Upper lobe of left lung (tissue), 6 donors: ENCODE data around the gene TOR4A. TPM values are rescaled to one million over a fixed set of nuclear protein-coding genes. Genes with fewer than 3 reads are reported as not detected.

Experiments
- ATAC-seq, 2 donors: fragments of 200-7000 bp; cut with Tn5 transposase; one replicate each; pipeline ENCODE4 v1.9.1; 2022; ENCODE audit warnings: mild to moderate bottlenecking in 2 of 2, moderate library complexity in 2 of 2; ENCODE audit not compliant: low FRiP score in 2 of 2
- DNase-seq, 2 donors: peaks; one replicate each; pipeline ENCODE4 v3.0.0-alpha.2; 2019 to 2020
- H3K27ac ChIP-seq, 4 donors: fragments of 200-600 bp; sonication (generic); one replicate each; pipeline ENCODE4 v1.5.1; 2016 to 2019
- H3K27me3 ChIP-seq, 4 donors: fragments of 200-600 bp; sonication (generic); one replicate each; pipeline ENCODE4 v1.5.1; 2017 to 2019
- H3K36me3 ChIP-seq, 4 donors: fragments of 200-600 bp; sonication (generic); one replicate each; pipeline ENCODE4 v1.5.1; 2016 to 2019
- H3K4me1 ChIP-seq, 4 donors: fragments of 200-600 bp; sonication (generic); one replicate each; pipeline ENCODE4 v1.5.1; 2018 to 2019
- H3K4me3 ChIP-seq, 4 donors: fragments of 200-600 bp; sonication (generic); one replicate each; pipeline ENCODE4 v1.5.1; 2017 to 2019; ENCODE audit warnings: mild to moderate bottlenecking in 2 of 4, moderate library complexity in 1 of 4
- H3K9me3 ChIP-seq, 4 donors: fragments of 200-600 bp; sonication (generic); one replicate each; pipeline ENCODE4 v1.5.1; 2018 to 2019
- EP300 ChIP-seq, 4 donors: sonication (generic); formaldehyde crosslinking; IDR thresholded peaks; one replicate each; pipeline ENCODE4 v1.5.1; 2017; ENCODE audit warnings: antibody characterized with exemption in 4 of 4, control low read depth in 2 of 4
- POLR2A ChIP-seq, 4 donors: fragments of 450-650 bp; IDR thresholded peaks; one replicate each; pipeline ENCODE4 v1.5.1; 2016 to 2017; ENCODE audit warnings: antibody characterized with exemption in 4 of 4, mild to moderate bottlenecking in 2 of 4
- POLR2AphosphoS5 ChIP-seq, 2 donors: sonication (generic); formaldehyde crosslinking; IDR thresholded peaks; one replicate each; pipeline ENCODE4 v1.5.1; 2017; ENCODE audit warnings: antibody characterized with exemption in 2 of 2
- WGBS, 2 donors: methylation state at CpG; one replicate each; pipeline ENCODE4 v1.1.5; 2017 to 2018; 5-methylcytosine and 5-hydroxymethylcytosine counted together
- total RNA-seq, 6 donors: library from RNA; depleted of rRNA in 4 of 6; stranded (reverse); fragments of >200 nt in 4 of 6; gene quantifications; one replicate each; pipeline versions ENCODE4 v1.1.0 to v1.2.1, GENCODE V29; 2016 to 2021
- TF ChIP-seq, protein P1 (sequence below), 6 experiments: fragments of 450-650 bp in 4 of 6; fragments of 200-600 bp in 2 of 6; sonication (generic) in 2 of 6; IDR thresholded peaks; one replicate each; pipeline ENCODE4 v1.5.1; 2016 to 2019; ENCODE audit warnings: antibody characterized with exemption in 6 of 6
- donor health status: DM: no; HTN: no; CAD: no; lungs with moderate emphysema.
- donor health status: DM: no; HTN: yes; CAD: no; lungs with severe emphysema.

The TOR4A gene
- total RNA-seq, 6 donors from 2014 or later, result 31.5 to 62.6 (median 39.2) TPM

GRCh38 chr9:137270929-137271695 is 6.4 kb upstream of the TOR4A start:
- no peaks in the 10 kb centered on the region for H3K27me3 ChIP-seq
- peaks cover 8 to 53% (median 28%) of the 10 kb centered on the region in 4 donors for H3K36me3 ChIP-seq
- no peak for TF ChIP-seq POLR2AphosphoS5 (IDR thresholded peaks at IDR 0.05)
- no peak for TF ChIP-seq EP300 (IDR thresholded peaks at IDR 0.05)

GRCh38 chr9:137271696-137272076 is 5.8 kb upstream of the TOR4A start:
- ATAC-seq, result no peak
- peak overlapping the region in 2 of 4 donors; percentile 24 to 95 for H3K27ac ChIP-seq
- peaks cover 7 to 47% (median 23%) of the 10 kb centered on the region in 4 donors for H3K36me3 ChIP-seq
- no peak overlapping the region for H3K4me3 ChIP-seq
- no peaks in the 10 kb centered on the region for H3K27me3 ChIP-seq
- WGBS, 2 donors, result 21 to 50% methylated on average over 2 to 3 of the region's 3 CpGs
- no peaks in the 10 kb centered on the region for H3K9me3 ChIP-seq
- no peak for TF ChIP-seq POLR2AphosphoS5 (IDR thresholded peaks at IDR 0.05)
- TF ChIP-seq POLR2A (IDR thresholded peaks at IDR 0.05), result no peak
- TF ChIP-seq, protein P1, sequence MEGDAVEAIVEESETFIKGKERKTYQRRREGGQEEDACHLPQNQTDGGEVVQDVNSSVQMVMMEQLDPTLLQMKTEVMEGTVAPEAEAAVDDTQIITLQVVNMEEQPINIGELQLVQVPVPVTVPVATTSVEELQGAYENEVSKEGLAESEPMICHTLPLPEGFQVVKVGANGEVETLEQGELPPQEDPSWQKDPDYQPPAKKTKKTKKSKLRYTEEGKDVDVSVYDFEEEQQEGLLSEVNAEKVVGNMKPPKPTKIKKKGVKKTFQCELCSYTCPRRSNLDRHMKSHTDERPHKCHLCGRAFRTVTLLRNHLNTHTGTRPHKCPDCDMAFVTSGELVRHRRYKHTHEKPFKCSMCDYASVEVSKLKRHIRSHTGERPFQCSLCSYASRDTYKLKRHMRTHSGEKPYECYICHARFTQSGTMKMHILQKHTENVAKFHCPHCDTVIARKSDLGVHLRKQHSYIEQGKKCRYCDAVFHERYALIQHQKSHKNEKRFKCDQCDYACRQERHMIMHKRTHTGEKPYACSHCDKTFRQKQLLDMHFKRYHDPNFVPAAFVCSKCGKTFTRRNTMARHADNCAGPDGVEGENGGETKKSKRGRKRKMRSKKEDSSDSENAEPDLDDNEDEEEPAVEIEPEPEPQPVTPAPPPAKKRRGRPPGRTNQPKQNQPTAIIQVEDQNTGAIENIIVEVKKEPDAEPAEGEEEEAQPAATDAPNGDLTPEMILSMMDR (IDR thresholded peaks at IDR 0.05), result no peak
- TF ChIP-seq EP300 (IDR thresholded peaks at IDR 0.05), result no peak
- peaks cover 53 to 97% (median 69%) of the 10 kb centered on the region in 4 donors for H3K4me1 ChIP-seq
- DNase-seq, result no peak

More at GRCh38 chr9:137270929-137271695, 6.4 kb upstream of the TOR4A start:
- Histone ChIP-seq H3K4me1 (peaks cover 47 to 91% (median 64%) of the 10 kb centered on the region in 4 donors), H3K4me3 (no peak overlapping the region), H3K27ac (peak overlapping the region in 2 of 4 donors; percentile 24 to 35), H3K9me3 (no peaks in the 10 kb centered on the region)
- DNase-seq, result peak in 1 of 2 donors; percentile 69
- WGBS, 2 donors, result 68 to 78% methylated on average over 25 of the region's 32 CpGs
- ATAC-seq, result no peak

GRCh38 chr9:137272241-137273094 is 5.1 kb upstream of the TOR4A start:
- ATAC-seq (no peak), DNase-seq (peak in 1 of 2 donors; percentile 81)
- Histone ChIP-seq H3K9me3 (no peaks in the 10 kb centered on the region), H3K27ac (peak overlapping the region in 2 of 4 donors; percentile 39 to 95), H3K36me3 (peaks cover 4 to 39% (median 20%) of the 10 kb centered on the region in 4 donors), H3K27me3 (no peaks in the 10 kb centered on the region), H3K4me1 (peaks cover 55 to 98% (median 76%) of the 10 kb centered on the region in 4 donors), H3K4me3 (no peak overlapping the region)
- TF ChIP-seq POLR2AphosphoS5 (IDR thresholded peaks at IDR 0.05) (no peak), POLR2A (IDR thresholded peaks at IDR 0.05) (no peak), EP300 (IDR thresholded peaks at IDR 0.05) (no peak)
- TF ChIP-seq, protein P1 (IDR thresholded peaks at IDR 0.05), result no peak
- 73 to 93% methylated on average over 3 to 25 of the region's 39 CpGs for WGBS, 2 donors

GRCh38 chr9:137273095-137273490 is 4.4 kb upstream of the TOR4A start:
- H3K36me3 ChIP-seq, result peaks cover 4 to 33% (median 17%) of the 10 kb centered on the region in 4 donors
- no peaks in the 10 kb centered on the region for H3K27me3 ChIP-seq
- H3K9me3 ChIP-seq, result no peaks in the 10 kb centered on the region
- ATAC-seq (no peak), DNase-seq (peak in 1 of 2 donors; percentile 54)
- 84 to 86% methylated on average over 12 to 13 of the region's 13 CpGs for WGBS, 2 donors
- no peak overlapping the region for H3K4me3 ChIP-seq
- TF ChIP-seq, protein P1 (IDR thresholded peaks at IDR 0.05), result no peak
- TF ChIP-seq EP300 (IDR thresholded peaks at IDR 0.05) (no peak), POLR2A (IDR thresholded peaks at IDR 0.05) (no peak), POLR2AphosphoS5 (IDR thresholded peaks at IDR 0.05) (no peak)
- H3K27ac ChIP-seq, result peak overlapping the region in 2 of 4 donors; percentile 39 to 95
- H3K4me1 ChIP-seq, result peaks cover 49 to 98% (median 75%) of the 10 kb centered on the region in 4 donors
